ENCODE measurements around the gene CACNG7.
"Not testable (repeated sequence)": the region's sequence is repeated elsewhere in the genome, so short reads cannot be mapped to it uniquely, and the experiment has no call there.

Gene CACNG7

GRCh38 chr19:53868091-53868891 is 40.8 kb upstream of the CACNG7 start:
- ATAC-seq = peak; percentile 43
- TF ChIP-seq ZC3H10 (CRISPR knock-in tag; IDR thresholded peaks at IDR 0.05) = 0 out of 2 replicates have a peak, but pooled peaks have one; percentile 31
- peak; percentile 42; the same call in 1 of the 2 replicates for TF ChIP-seq TOX (CRISPR knock-in tag; IDR thresholded peaks at IDR 0.05; ENCODE audit: borderline replicate concordance)
- TF ChIP-seq RARB (CRISPR knock-in tag; IDR thresholded peaks at IDR 0.05) = peak; percentile 70; the same call in 1 of the 2 replicates
- no peak for TF ChIP-seq ZNF70 (CRISPR knock-in tag; IDR thresholded peaks at IDR 0.05)

GRCh38 chr19:53868892-53869804 is 39.9 kb upstream of the CACNG7 start:
- TF ChIP-seq BACH2 (CRISPR knock-in tag; IDR thresholded peaks at IDR 0.05; ENCODE audit: borderline replicate concordance) = no peak
- TF ChIP-seq TSHZ2 (CRISPR knock-in tag; IDR thresholded peaks at IDR 0.05) = peak; percentile 12; the same call in 1 of the 2 replicates
- TF ChIP-seq TOX (CRISPR knock-in tag; IDR thresholded peaks at IDR 0.05; ENCODE audit: borderline replicate concordance) = 0 out of 2 replicates have a peak, but pooled peaks have one; percentile 21
- TF ChIP-seq ZNF565 (CRISPR knock-in tag; conservative IDR thresholded peaks at IDR 0.05; ENCODE audit: low read depth) = no peak
- peak; percentile 49 for TF ChIP-seq RARB (CRISPR knock-in tag; IDR thresholded peaks at IDR 0.05)
- TF ChIP-seq TCF4 (CRISPR knock-in tag; IDR thresholded peaks at IDR 0.05; ENCODE audit: borderline replicate concordance) = peak; percentile 70; the same call in 1 of the 2 replicates
- peak; percentile 15; the same call in 1 of the 2 replicates for TF ChIP-seq GLIS3 (CRISPR knock-in tag; IDR thresholded peaks at IDR 0.05)
- TF ChIP-seq ZFP3 (CRISPR knock-in tag; IDR thresholded peaks at IDR 0.05) = 0 out of 2 replicates have a peak, but pooled peaks have one; percentile 56
- peak; percentile 65 for ATAC-seq

- not testable (repeated sequence) for ATAC-seq
Observed at GRCh38 chr19:53869805-53870484, 39.1 kb upstream of the CACNG7 start.

GRCh38 chr19:53870485-53870844 is 38.6 kb upstream of the CACNG7 start:
- no peak for ATAC-seq
- no peak for TF ChIP-seq TSHZ2 (CRISPR knock-in tag; IDR thresholded peaks at IDR 0.05)
- TF ChIP-seq CREB5 (CRISPR knock-in tag; IDR thresholded peaks at IDR 0.05; ENCODE audit: low read depth) = no peak
- no peak for TF ChIP-seq OSR1 (CRISPR knock-in tag; IDR thresholded peaks at IDR 0.05)
- TF ChIP-seq ZNF565 (CRISPR knock-in tag; conservative IDR thresholded peaks at IDR 0.05; ENCODE audit: low read depth) = no peak
- TF ChIP-seq ZC3H10 (CRISPR knock-in tag; IDR thresholded peaks at IDR 0.05) = no peak
- TF ChIP-seq BACH2 (CRISPR knock-in tag; IDR thresholded peaks at IDR 0.05; ENCODE audit: borderline replicate concordance) = no peak
- no peak for TF ChIP-seq TCF4 (CRISPR knock-in tag; IDR thresholded peaks at IDR 0.05; ENCODE audit: borderline replicate concordance)

GRCh38 chr19:53871454-53871853 is 37.6 kb upstream of the CACNG7 start:
- no peak for ATAC-seq
- TF ChIP-seq SNAI2 (CRISPR knock-in tag; IDR thresholded peaks at IDR 0.05) (no peak), GLIS3 (CRISPR knock-in tag; IDR thresholded peaks at IDR 0.05) (no peak), PATZ1 (CRISPR knock-in tag; IDR thresholded peaks at IDR 0.05; ENCODE audit: borderline replicate concordance) (no peak), ZNF70 (CRISPR knock-in tag; IDR thresholded peaks at IDR 0.05) (no peak), PPARA (CRISPR knock-in tag; IDR thresholded peaks at IDR 0.05; ENCODE audit: borderline replicate concordance) (no peak), ISL1 (CRISPR knock-in tag; IDR thresholded peaks at IDR 0.05) (no peak), ARNTL (CRISPR knock-in tag; IDR thresholded peaks at IDR 0.05; ENCODE audit: borderline replicate concordance, low read depth) (no peak), ZFP3 (CRISPR knock-in tag; IDR thresholded peaks at IDR 0.05) (no peak), ZNF565 (CRISPR knock-in tag; conservative IDR thresholded peaks at IDR 0.05; ENCODE audit: low read depth) (no peak), OSR1 (CRISPR knock-in tag; IDR thresholded peaks at IDR 0.05) (no peak), CSDC2 (CRISPR knock-in tag; IDR thresholded peaks at IDR 0.05) (no peak), RARB (CRISPR knock-in tag; IDR thresholded peaks at IDR 0.05) (no peak), POU6F1 (CRISPR knock-in tag; IDR thresholded peaks at IDR 0.05; ENCODE audit: borderline replicate concordance, low read depth) (no peak)
